DMS79 treated with DMSO at 0.1 percent for 48 hours (cell line): Measurements from ENCODE around the gene ESYT2.

ENCODE experiments used
- DNase-seq: peaks from one replicate; lab custom pipeline; 2025; lab: John Stamatoyannopoulos, UW

Gene ESYT2

DNA sequence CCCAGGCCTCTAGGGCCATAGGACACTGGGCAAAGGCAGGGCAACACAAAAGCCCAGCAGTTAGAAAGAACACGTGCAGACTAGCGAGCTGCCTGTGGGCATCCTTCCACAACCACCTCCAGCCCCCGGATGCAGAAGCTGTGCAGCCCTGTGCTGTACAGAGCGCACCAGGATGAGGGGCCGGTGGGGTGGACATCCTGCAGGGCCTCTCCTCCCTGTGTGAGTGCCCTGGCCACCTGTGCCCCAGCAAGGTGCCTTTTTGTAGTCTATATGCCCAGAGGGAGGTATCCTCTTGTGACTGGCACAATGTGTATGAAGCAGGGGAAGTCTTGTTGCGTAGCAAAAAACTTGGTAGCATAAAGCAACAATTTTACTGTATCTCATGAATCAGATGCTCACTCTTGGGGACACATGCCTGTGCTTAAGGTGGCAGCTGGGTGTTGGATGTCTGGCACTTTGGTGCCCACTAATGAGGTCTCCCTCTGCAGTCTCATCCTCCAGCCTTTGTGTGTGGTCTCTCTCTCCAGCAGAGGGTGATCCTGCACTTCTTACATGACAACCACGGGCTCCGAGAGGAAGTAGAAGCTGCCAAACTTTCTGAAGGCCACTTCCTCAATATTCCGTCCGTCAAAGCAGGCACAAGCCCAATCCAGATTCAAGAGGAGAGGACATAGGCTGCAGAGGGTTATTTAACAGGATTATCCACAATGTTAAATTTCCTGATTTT, 133.4 kb downstream of the ESYT2 start:
- DNase-seq, result no peak

- DNase-seq, result no peak
These were observed 134.3 kb downstream of the ESYT2 start for GRCh38 chr7:158695056-158695455.

DNA sequence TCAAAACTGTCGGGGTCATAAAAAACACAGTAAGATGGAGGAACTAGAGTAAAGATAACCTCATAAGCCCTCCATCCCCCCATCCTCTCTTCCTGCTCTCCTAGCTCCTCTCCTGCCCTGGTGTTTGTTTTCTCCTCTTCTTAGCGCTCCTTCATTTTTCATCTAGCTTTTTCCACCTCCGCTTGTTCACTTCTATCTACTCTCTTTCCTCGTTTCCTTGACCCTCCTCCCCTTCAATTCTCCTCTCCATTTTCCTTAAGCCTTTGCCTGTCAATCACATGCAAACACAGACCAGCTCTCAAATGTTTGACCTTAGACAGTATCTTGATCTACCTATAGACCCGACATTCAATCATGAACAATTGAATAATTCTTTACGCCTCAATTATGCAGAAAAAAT, 134.7 kb downstream of the ESYT2 start:
- no peak for DNase-seq

DNA sequence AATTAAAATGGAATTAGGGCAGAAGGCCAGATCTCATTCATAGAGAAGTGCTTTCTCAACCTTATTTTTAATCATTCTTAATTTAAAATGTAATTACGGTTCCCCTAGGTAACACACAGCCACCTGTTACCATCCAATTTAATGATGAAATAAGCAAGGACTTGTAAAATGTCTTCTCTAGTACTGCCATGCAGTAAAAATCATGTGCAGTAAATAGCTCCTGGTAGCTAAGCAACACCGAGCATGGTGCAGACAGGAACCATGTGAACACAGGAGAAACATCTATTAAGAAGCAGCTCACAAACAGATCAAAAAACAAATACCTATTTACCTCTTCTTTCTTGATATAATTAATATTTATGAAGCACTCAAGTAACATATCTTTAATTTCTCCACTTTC, 139.8 kb downstream of the ESYT2 start:
- DNase-seq, result no peak

- no peak for DNase-seq
These were observed 141.9 kb downstream of the ESYT2 start for GRCh38 chr7:158687406-158687805.

GRCh38 chr7:158685693-158686092, 143.6 kb downstream of the ESYT2 start:
- no peak for DNase-seq

DNA sequence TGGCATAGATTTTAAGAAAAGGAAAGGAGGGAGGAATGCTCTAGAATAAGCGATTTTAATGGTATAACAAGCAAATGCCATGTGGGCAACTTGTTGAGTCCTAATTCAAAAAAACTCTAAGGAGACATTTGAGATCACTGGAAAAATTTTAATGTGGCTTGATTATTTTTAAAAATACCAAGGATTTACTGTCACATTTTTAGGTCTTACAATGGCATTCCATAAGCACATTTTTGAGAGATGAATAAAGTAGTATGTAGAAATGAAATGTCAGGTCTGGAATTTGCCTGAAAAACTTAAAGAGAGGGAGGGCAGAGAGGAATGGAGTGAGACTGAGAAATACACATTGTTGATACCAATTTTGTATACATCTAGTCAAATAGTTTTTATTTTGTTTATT, 145.0 kb downstream of the ESYT2 start:
- DNase-seq, result no peak

DNA sequence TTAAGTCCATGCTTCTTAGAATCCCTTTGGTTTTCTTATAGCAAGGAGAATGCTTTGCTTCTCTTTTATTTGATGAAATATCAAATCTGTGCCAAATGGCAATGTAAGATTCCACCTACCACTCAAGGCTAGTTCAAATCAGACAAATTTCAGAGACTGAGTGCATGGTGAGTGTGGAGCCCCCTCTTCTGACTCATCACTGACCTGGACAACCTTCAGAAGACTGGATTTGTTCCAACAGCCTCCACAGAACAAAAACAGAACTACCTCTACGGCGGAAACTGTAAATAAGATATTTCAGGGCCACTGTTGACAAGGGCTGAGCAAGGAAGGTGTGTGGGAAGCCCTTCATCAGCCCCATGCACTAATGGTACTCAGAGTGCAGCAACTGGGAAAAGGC, 145.8 kb downstream of the ESYT2 start:
- DNase-seq, result no peak

GRCh38 chr7:158682456-158682855, 146.9 kb downstream of the ESYT2 start:
- no peak for DNase-seq
